Epithelial cell of proximal tubule (primary cell): ENCODE data around the gene NUP37. TPM values are rescaled to one million over a fixed set of nuclear protein-coding genes. Genes with fewer than 3 reads are reported as not detected.

ENCODE experiments used
- DNase-seq: peaks from one replicate; pipeline ENCODE4 v3.0.0-alpha.2; 2011; ENCODE audit warnings: low read depth
- H3K4me3 ChIP-seq: 2 replicates; pipeline ENCODE4 v1.5.1; 2011; ENCODE audit warnings: low read depth, mild to moderate bottlenecking, low read length
- total RNA-seq: library from RNA; depleted of rRNA; stranded (reverse); fragments of >200 nt; gene quantifications from 2 replicates; pipeline ENCODE4 v1.2.3, GENCODE V29; 2015
- TF ChIP-seq, protein P1 (sequence below): conservative IDR thresholded peaks from 2 replicates; pipeline ENCODE4 v1.5.1; 2012; ENCODE audit warnings: low read depth, mild to moderate bottlenecking, low read length

NUP37 gene
- total RNA-seq, 1 donor from 2014 or later, result 61.9 TPM

DNA sequence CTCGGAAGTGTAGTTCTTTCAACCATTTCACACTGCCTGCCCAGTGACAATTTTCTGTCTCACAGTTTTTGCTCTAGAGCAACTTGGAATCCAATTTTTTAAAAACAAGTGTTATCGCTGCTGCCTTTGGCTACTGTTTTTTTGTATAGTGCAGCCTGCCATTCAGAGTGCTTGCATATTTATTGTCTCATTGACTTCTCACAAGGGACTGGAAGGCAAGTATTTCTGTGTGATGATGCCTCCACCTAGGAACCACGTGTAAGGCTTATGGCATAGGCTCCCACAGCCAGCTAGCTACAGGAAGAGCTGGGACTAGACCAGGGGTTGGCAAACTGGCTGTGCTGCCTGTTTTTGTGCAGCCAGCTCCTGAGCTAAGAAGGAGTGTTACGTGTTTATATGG, 972 bp upstream of the NUP37 start:
- DNase-seq, result no peak
- TF ChIP-seq, protein P1, sequence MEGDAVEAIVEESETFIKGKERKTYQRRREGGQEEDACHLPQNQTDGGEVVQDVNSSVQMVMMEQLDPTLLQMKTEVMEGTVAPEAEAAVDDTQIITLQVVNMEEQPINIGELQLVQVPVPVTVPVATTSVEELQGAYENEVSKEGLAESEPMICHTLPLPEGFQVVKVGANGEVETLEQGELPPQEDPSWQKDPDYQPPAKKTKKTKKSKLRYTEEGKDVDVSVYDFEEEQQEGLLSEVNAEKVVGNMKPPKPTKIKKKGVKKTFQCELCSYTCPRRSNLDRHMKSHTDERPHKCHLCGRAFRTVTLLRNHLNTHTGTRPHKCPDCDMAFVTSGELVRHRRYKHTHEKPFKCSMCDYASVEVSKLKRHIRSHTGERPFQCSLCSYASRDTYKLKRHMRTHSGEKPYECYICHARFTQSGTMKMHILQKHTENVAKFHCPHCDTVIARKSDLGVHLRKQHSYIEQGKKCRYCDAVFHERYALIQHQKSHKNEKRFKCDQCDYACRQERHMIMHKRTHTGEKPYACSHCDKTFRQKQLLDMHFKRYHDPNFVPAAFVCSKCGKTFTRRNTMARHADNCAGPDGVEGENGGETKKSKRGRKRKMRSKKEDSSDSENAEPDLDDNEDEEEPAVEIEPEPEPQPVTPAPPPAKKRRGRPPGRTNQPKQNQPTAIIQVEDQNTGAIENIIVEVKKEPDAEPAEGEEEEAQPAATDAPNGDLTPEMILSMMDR, result no peak
- peak overlapping the region; percentile 94 for H3K4me3 ChIP-seq

DNA sequence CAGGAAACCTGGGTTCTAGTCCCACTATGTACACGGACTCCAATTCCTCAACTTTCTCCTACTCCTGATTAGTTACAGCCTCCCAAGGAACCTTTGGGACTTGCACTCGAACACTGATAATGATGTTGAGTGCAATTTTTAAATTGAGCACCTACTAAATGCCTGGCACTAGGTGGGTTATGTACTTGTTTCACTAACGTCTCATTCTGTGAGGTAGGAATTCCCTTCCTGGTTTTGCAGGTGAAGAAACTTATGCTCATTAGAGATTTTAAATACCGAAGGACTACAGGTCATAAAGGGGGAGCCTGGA, 605 bp upstream of the NUP37 start:
- TF ChIP-seq, protein P1, result no peak
- DNase-seq, result peak; percentile 13
- H3K4me3 ChIP-seq, result peak overlapping the region; percentile 94

DNA sequence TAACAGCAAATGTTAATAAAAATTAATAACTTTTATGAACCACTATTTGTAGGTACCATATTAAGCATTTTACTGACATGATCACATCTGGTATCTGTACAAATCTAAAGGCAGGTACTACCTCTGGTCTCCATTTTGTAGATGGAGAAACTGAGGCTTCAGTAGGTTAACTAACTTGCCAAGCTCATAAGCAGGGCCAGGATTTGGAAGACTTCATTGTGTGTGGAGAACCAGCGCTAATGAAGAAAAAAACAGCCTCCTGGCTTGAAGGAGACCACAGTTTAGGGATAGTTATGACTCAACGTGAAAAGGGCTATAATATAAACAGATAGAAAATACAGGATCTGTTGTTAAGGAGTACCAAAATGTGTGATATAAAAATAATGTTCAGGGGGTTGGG, 1.0 kb downstream of the NUP37 start:
- TF ChIP-seq, protein P1, result no peak
- no peak for DNase-seq
- H3K4me3 ChIP-seq, result peak overlapping the region; percentile 94

DNA sequence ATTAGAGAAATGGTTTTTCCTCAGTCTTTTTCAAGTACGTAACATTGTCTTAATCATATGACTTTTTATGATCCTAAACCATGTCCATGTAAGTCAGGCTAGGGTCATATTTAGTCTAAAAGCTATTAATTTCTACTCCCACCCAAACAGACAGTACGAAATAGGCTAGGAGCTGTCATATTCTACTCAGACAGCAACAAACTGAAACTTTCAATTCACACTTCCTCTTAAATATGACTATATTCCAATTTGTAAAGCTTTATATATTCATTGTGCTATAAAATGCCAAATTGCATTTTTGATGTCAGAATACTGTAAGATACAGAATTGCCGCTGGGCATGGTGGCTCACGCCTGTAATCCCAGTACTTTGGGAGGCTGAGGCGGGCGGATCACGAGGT, 3.5 kb downstream of the NUP37 start:
- TF ChIP-seq, protein P1, result no peak
- DNase-seq, result no peak
- H3K4me3 ChIP-seq, result no peak overlapping the region

DNA sequence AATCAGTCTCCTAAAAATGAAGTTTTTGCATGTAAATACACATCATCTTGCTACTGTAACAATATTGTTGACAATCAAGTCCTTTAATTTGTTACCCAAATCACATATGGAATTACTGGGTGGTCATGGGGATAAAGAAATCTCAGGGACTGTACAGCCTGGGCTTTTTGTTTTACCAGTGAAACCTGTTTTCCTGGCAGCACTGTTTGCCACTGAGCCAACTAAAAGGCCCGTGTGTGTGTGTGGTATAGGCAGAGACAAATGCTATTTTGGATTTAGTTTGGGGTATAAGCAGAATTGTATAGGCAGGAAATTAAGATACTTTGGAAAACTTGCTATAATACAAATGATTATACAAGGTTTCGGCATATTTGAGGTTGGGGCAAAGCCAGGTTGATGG, 5.7 kb downstream of the NUP37 start:
- no peak overlapping the region for H3K4me3 ChIP-seq
- TF ChIP-seq, protein P1, result no peak
- DNase-seq, result no peak

DNA sequence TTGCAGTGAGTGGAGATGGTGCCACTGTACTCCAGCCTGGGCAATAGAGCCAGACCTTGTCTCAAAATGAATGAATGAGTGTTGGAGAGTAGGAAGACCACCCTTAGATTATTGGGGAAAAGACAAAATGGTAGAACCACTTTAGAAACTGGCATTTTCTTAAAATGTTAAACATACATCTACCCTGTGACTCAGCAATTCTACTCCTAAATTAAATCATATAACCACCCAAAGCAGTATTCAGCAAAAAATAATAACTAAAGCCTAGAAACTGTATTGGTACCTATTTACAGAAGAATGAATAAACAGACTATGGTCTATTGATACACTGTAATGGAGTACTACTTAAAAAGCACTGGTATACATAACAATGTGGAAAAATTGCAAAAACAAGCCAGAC, 9.1 kb downstream of the NUP37 start:
- no peak overlapping the region for H3K4me3 ChIP-seq
- TF ChIP-seq, protein P1, result no peak
- no peak for DNase-seq

DNA sequence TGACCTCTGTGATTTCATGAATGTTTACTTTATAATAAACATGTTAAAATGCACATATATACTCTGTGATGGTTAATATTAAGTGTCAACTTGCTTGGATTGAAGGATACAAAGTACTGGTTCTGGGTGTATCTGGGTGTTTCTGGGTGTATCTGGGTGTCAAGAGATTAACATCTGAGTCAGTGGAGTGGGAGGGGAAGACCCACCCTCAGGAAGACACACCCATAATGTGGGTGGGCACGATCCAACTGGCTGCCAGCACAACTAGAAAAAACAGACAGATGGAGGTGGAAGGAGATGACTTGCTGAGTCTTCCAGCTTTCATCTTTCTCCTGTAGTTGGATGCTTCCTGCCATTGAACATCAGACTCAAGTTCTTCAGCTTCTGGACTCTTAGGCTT, 11.9 kb downstream of the NUP37 start:
- DNase-seq, result no peak
- TF ChIP-seq, protein P1, result no peak
- no peak overlapping the region for H3K4me3 ChIP-seq
